Measurements from ENCODE around the gene PRKAR1B. TPM values are rescaled to one million over a fixed set of nuclear protein-coding genes. Genes with fewer than 3 reads are reported as not detected.

PRKAR1B gene
- total and polyA plus RNA-seq, 9 donors: 14.3 to 49.0 (median 34.0) TPM

- DNase-seq: no peak
- TF ChIP-seq EP300 (IDR thresholded peaks at IDR 0.05) (no peak), POLR2A (IDR thresholded peaks at IDR 0.05) (no peak)
- TF ChIP-seq, protein P1, sequence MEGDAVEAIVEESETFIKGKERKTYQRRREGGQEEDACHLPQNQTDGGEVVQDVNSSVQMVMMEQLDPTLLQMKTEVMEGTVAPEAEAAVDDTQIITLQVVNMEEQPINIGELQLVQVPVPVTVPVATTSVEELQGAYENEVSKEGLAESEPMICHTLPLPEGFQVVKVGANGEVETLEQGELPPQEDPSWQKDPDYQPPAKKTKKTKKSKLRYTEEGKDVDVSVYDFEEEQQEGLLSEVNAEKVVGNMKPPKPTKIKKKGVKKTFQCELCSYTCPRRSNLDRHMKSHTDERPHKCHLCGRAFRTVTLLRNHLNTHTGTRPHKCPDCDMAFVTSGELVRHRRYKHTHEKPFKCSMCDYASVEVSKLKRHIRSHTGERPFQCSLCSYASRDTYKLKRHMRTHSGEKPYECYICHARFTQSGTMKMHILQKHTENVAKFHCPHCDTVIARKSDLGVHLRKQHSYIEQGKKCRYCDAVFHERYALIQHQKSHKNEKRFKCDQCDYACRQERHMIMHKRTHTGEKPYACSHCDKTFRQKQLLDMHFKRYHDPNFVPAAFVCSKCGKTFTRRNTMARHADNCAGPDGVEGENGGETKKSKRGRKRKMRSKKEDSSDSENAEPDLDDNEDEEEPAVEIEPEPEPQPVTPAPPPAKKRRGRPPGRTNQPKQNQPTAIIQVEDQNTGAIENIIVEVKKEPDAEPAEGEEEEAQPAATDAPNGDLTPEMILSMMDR (IDR thresholded peaks at IDR 0.05): no peak
- 74 to 83% (median 81%) methylated on average over 21 of the region's 21 CpGs for WGBS, 3 donors
These were observed 166.0 kb downstream of the PRKAR1B start for GRCh38 chr7:560966-561630.

GRCh38 chr7:559396-559705 is 167.7 kb downstream of the PRKAR1B start:
- H3K27ac ChIP-seq: no peak overlapping the region
- H3K27me3 ChIP-seq: no peaks in the 10 kb centered on the region
- H3K9me3 ChIP-seq: no peaks in the 10 kb centered on the region
- TF ChIP-seq, protein P1 (IDR thresholded peaks at IDR 0.05): no peak
- TF ChIP-seq POLR2A (IDR thresholded peaks at IDR 0.05): no peak
- no peak for TF ChIP-seq EP300 (IDR thresholded peaks at IDR 0.05)
- H3K4me3 ChIP-seq: no peak overlapping the region
- no peak for DNase-seq
- peaks cover 3% of the 10 kb centered on the region for H3K4me1 ChIP-seq (ENCODE audit: insufficient read depth)
- no peaks in the 10 kb centered on the region for H3K36me3 ChIP-seq
- intact Hi-C loops (cut with DNase I): no loop called here
- WGBS, 3 donors: 92 to 96% (median 94%) methylated on average over 20 to 21 of the region's 21 CpGs

More at GRCh38 chr7:560966-561630, 166.0 kb downstream of the PRKAR1B start:
- H3K27ac ChIP-seq: no peak overlapping the region
- intact Hi-C loops (cut with DNase I): no loop called here
- no peaks in the 10 kb centered on the region for H3K36me3 ChIP-seq
- H3K27me3 ChIP-seq: no peaks in the 10 kb centered on the region
- H3K4me1 ChIP-seq (ENCODE audit: insufficient read depth): peaks cover 3% of the 10 kb centered on the region
- H3K9me3 ChIP-seq: no peaks in the 10 kb centered on the region
- no peak overlapping the region for H3K4me3 ChIP-seq

GRCh38 chr7:557558-557881 is 169.6 kb downstream of the PRKAR1B start:
- intact Hi-C loops (cut with DNase I): no loop called here
- Histone ChIP-seq H3K4me1 (ENCODE audit: insufficient read depth) (peaks cover 3% of the 10 kb centered on the region), H3K36me3 (no peaks in the 10 kb centered on the region), H3K27me3 (no peaks in the 10 kb centered on the region), H3K27ac (no peak overlapping the region), H3K4me3 (no peak overlapping the region), H3K9me3 (no peaks in the 10 kb centered on the region)
- TF ChIP-seq POLR2A (IDR thresholded peaks at IDR 0.05): no peak
- TF ChIP-seq, protein P1 (IDR thresholded peaks at IDR 0.05): no peak
- no peak for TF ChIP-seq EP300 (IDR thresholded peaks at IDR 0.05)
- DNase-seq: no peak
- WGBS, 3 donors: 84 to 92% (median 84%) methylated on average over 12 of the region's 12 CpGs

- no peak overlapping the region for H3K4me3 ChIP-seq
- no peaks in the 10 kb centered on the region for H3K27me3 ChIP-seq
- TF ChIP-seq EP300 (IDR thresholded peaks at IDR 0.05): no peak
- no peak for TF ChIP-seq POLR2A (IDR thresholded peaks at IDR 0.05)
- TF ChIP-seq, protein P1 (IDR thresholded peaks at IDR 0.05): no peak
- H3K9me3 ChIP-seq: no peaks in the 10 kb centered on the region
- DNase-seq: no peak
- H3K27ac ChIP-seq: no peak overlapping the region
- intact Hi-C loops (cut with DNase I): no loop called here
- 88 to 91% (median 89%) methylated on average over 32 of the region's 32 CpGs for WGBS, 3 donors
- H3K36me3 ChIP-seq: no peaks in the 10 kb centered on the region
- peaks cover 3% of the 10 kb centered on the region for H3K4me1 ChIP-seq (ENCODE audit: insufficient read depth)
These were observed 170.1 kb downstream of the PRKAR1B start for GRCh38 chr7:556837-557557.
